Neural progenitor cell (in vitro differentiated cells): ENCODE results near the gene PHF14.

Source experiments
- CTCF ChIP-seq: fragments of 200-600 bp; sonication (generic); IDR thresholded peaks from 2 replicates; pipeline ENCODE4 v1.5.1; 2017; ENCODE audit warnings: antibody characterized with exemption, mild to moderate bottlenecking
- EZH2 ChIP-seq: fragments of 200-600 bp; sonication (generic); IDR thresholded peaks from 2 replicates; pipeline ENCODE4 v1.6.1; 2017; ENCODE audit warnings: antibody characterized with exemption, mild to moderate bottlenecking, moderate library complexity
- EZH2phosphoT487 ChIP-seq: fragments of 200-600 bp; sonication (generic); IDR thresholded peaks from 2 replicates; pipeline ENCODE4 v1.6.1; 2017; ENCODE audit warnings: antibody characterized with exemption

GRCh38 chr7:11210374-11210773, 236.7 kb downstream of the PHF14 start:
- no peak for TF ChIP-seq CTCF
- TF ChIP-seq EZH2 = no peak
- TF ChIP-seq EZH2phosphoT487 = no peak
